K562 (cell line): ENCODE results near the gene UQCRC1.

Experiments
- BRCA1 ChIP-seq, 2 experiments: fragments of 450-650 bp in 1 of 2; sonication (generic) in 1 of 2; formaldehyde crosslinking in 1 of 2; IDR thresholded peaks; 2 replicates each; pipeline versions ENCODE4 v1.5.0 to v1.6.1; 2017 to 2020; ENCODE audit warnings: mild to moderate bottlenecking in 1 of 2, missing genetic modification reagents in 1 of 2
- CBX5 ChIP-seq: IDR thresholded peaks from 2 replicates; pipeline ENCODE4 v1.6.1; 2014; ENCODE audit warnings: low read depth, borderline replicate concordance
- PHF20 ChIP-seq: fragments of 450-650 bp; IDR thresholded peaks from 2 replicates; pipeline ENCODE4 v1.6.1; 2018; ENCODE audit not compliant: partially characterized antibody

- no peak for TF ChIP-seq BRCA1 (IDR thresholded peaks at IDR 0.05)
- no peak for TF ChIP-seq BRCA1 (CRISPR knock-in tag; IDR thresholded peaks at IDR 0.05)
- no peak for TF ChIP-seq PHF20
- TF ChIP-seq CBX5 = no peak
Observed at GRCh38 chr3:48630833-48631232, 21.4 kb upstream of the UQCRC1 start.
